ENCODE results near the gene ZNF350. TPM values are rescaled to one million over a fixed set of nuclear protein-coding genes. Genes with fewer than 3 reads are reported as not detected.
A peak's percentile ranks its signal among the peaks of the same experiment; 100 is the strongest.

ZNF350 gene
- total and polyA plus RNA-seq, 2 of the 13 experiments (the other 11 are each of a cell fraction or from before 2014, with no cell fraction given), result 3.7 to 6.9 TPM

- TF ChIP-seq ZNF407 (CRISPR knock-in tag; IDR thresholded peaks at IDR 0.05; ENCODE audit: not compliant biosample characterization) (no peak), ZGPAT (CRISPR knock-in tag; IDR thresholded peaks at IDR 0.05) (peak; percentile 86), ZNF7 (CRISPR knock-in tag; IDR thresholded peaks at IDR 0.05) (no peak), NR3C1 (CRISPR knock-in tag; IDR thresholded peaks at IDR 0.05) (no peak), PCBP2 (optimal IDR thresholded peaks at IDR 0.05; ENCODE audit: low read depth, low read length, poor library complexity, severe bottlenecking) (no peak), TRIM22 (IDR thresholded peaks at IDR 0.05) (no peak), REPIN1 (CRISPR knock-in tag; IDR thresholded peaks at IDR 0.05; ENCODE audit: borderline replicate concordance, low read depth) (no peak; the same call in 1 of the 2 replicates), GABPA (IDR thresholded peaks at IDR 0.05; ENCODE audit: low read depth, low read length) (no peak), GABPA (CRISPR knock-in tag; IDR thresholded peaks at IDR 0.05; ENCODE audit: low read depth) (peak; percentile 85), ZNF792 (CRISPR knock-in tag; IDR thresholded peaks at IDR 0.05) (peak; percentile 76), ELK4 (CRISPR knock-in tag; IDR thresholded peaks at IDR 0.05; ENCODE audit: borderline replicate concordance) (no peak), MYPOP (CRISPR knock-in tag; IDR thresholded peaks at IDR 0.05) (no peak), MAX (IDR thresholded peaks at IDR 0.05) (peak; percentile 71; the same call in 1 of the 2 replicates), SMAD9 (CRISPR knock-in tag; IDR thresholded peaks at IDR 0.05) (0 out of 2 replicates have a peak, but pooled peaks have one; percentile 53), RFXAP (CRISPR knock-in tag; IDR thresholded peaks at IDR 0.05; ENCODE audit: borderline replicate concordance) (peak; percentile 87)
These were observed at the start of gene ZNF350 (continued) for GRCh38 chr19:51986309-51987291.

All from HepG2 (cell line).